ENCODE results near the gene ANKRD66. TPM values are rescaled to one million over a fixed set of nuclear protein-coding genes. Genes with fewer than 3 reads are reported as not detected.
A peak's percentile ranks its signal among the peaks of the same experiment; 100 is the strongest.

ANKRD66 gene
- total RNA-seq, 4 donors from 2014 or later, result not detected

DNA sequence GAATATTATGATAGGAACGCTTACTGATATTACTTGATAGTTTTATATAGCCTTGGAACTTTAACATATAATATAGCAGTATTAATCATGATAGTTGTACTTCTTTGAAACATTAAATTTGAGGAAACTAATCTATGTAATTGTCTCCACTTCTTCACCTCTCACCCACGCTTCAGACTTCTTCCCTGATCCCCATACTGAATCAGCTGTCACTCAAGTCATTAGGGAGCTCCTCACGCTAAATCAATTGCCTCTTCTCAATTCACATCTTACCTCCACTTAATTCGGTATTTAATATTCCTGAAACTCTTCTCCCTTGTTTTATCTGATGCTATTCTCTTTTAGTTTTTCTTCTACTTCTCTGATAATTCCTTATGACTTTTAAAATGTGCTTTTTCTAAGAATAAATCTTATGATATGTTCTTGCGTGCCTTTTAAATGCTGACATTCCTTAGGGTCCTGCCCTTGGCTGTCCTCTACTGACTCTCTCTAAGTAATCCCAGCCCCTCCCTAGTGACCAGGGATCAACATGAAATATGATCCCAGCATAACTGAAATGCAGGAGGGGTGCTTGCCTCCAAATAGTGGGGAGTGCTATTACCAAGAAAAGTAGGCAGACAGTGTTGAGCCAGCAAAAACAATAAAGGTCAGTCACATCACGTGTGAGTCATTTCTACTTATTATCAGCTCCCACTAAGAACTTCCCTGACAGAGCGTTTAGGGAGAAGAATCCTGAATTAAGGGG, 9.9 kb downstream of the ANKRD66 start:
- H3K27ac ChIP-seq (replicated peaks in 1 of 4), result no peak overlapping the region
- 67% methylated on average over 7 of the region's 7 CpGs for WGBS
- peak; percentile 42 for DNase-seq (ENCODE audit: extremely low spot score)

GRCh38 chr6:46757214-46757596, 10.5 kb downstream of the ANKRD66 start:
- no peak overlapping the region for H3K4me3 ChIP-seq
- H3K4me1 ChIP-seq, result no peaks in the 10 kb centered on the region
- intact Hi-C loops (cut with DNase I), result no loop called here
- H3K36me3 ChIP-seq, result no peaks in the 10 kb centered on the region
- 69% methylated on average over 2 of the region's 2 CpGs for WGBS
- TF ChIP-seq CTCF (IDR thresholded peaks at IDR 0.05) (no peak), POLR2A (IDR thresholded peaks at IDR 0.05; ENCODE audit: low read depth) (no peak), POLR2AphosphoS5 (IDR thresholded peaks at IDR 0.05) (no peak), EP300 (IDR thresholded peaks at IDR 0.05) (no peak)
- H3K9me3 ChIP-seq, result no peaks in the 10 kb centered on the region
- no peak overlapping the region for H3K27ac ChIP-seq (replicated peaks in 1 of 4)
- DNase-seq (ENCODE audit: extremely low spot score), result peak; percentile 87
- no peaks in the 10 kb centered on the region for H3K27me3 ChIP-seq

More for the DNA sequence above, 9.9 kb downstream of the ANKRD66 start:
- Histone ChIP-seq H3K4me1 (no peaks in the 10 kb centered on the region), H3K27me3 (no peaks in the 10 kb centered on the region), H3K9me3 (no peaks in the 10 kb centered on the region), H3K36me3 (no peaks in the 10 kb centered on the region), H3K4me3 (no peak overlapping the region)
- TF ChIP-seq EP300 (IDR thresholded peaks at IDR 0.05) (no peak), POLR2AphosphoS5 (IDR thresholded peaks at IDR 0.05) (no peak), CTCF (IDR thresholded peaks at IDR 0.05) (no peak), POLR2A (IDR thresholded peaks at IDR 0.05; ENCODE audit: low read depth) (no peak)
- intact Hi-C loops (cut with DNase I), result no loop called here

DNA sequence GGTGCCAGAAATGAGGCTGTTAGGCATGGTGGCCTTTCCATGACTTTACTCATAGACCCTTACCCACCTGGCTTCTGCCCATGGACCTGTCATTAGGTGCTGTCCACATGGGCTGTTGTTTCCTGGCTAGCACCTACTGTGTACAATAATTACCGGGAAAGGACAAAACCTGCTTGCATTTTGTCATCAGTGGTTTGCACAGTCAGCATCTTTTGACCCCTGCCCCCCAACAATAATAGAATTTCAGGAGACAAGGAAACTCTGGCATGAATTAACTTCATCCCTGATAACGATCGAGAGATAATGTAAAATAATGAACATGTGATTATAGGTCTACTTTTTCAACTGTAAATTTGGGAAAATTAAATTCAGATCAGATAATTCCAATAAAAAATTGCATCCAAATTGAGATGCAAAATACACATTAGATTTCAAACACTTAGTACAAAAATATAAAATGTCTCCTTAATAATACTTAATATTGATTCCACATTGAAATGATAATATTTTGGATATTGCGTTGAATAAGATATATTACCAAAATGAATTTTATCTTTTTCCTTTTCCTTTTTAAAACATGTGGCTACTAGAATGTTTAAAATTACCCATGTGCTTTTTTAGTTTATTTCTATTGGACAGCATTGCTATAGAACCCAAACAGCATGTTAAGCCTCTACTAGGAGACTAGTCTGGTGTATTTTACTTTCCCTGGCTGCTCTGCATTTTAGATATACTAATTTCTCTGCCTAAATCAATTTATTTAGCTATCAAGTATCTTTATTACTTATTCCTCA, 12.4 kb downstream of the ANKRD66 start:
- Histone ChIP-seq H3K9me3 (no peaks in the 10 kb centered on the region), H3K4me1 (no peaks in the 10 kb centered on the region), H3K27ac (replicated peaks in 1 of 4) (no peak overlapping the region), H3K4me3 (no peak overlapping the region), H3K27me3 (no peaks in the 10 kb centered on the region), H3K36me3 (no peaks in the 10 kb centered on the region)
- TF ChIP-seq POLR2AphosphoS5 (IDR thresholded peaks at IDR 0.05) (no peak), CTCF (IDR thresholded peaks at IDR 0.05) (no peak), EP300 (IDR thresholded peaks at IDR 0.05) (no peak), POLR2A (IDR thresholded peaks at IDR 0.05; ENCODE audit: low read depth) (no peak)
- no peak for DNase-seq (ENCODE audit: extremely low spot score)
- intact Hi-C loops (cut with DNase I), result no loop called here
- WGBS, result 94% methylated on average over 4 of the region's 4 CpGs

GRCh38 chr6:46760925-46761324, 14.2 kb downstream of the ANKRD66 start:
- Histone ChIP-seq H3K27me3 (no peaks in the 10 kb centered on the region), H3K36me3 (no peaks in the 10 kb centered on the region), H3K4me1 (no peaks in the 10 kb centered on the region), H3K4me3 (no peak overlapping the region), H3K9me3 (no peaks in the 10 kb centered on the region), H3K27ac (replicated peaks in 1 of 4) (no peak overlapping the region)
- TF ChIP-seq POLR2AphosphoS5 (IDR thresholded peaks at IDR 0.05) (no peak), POLR2A (IDR thresholded peaks at IDR 0.05; ENCODE audit: low read depth) (no peak), CTCF (IDR thresholded peaks at IDR 0.05) (no peak), EP300 (IDR thresholded peaks at IDR 0.05) (no peak)
- 82% methylated on average over 3 of the region's 3 CpGs for WGBS
- DNase-seq (ENCODE audit: extremely low spot score), result no peak
- intact Hi-C loops (cut with DNase I), result no loop called here
